Hematopoietic multipotent progenitor cell treated with erythropoietin and hydrocortisone succinate and interleukin-3 and kit ligand, for 6 days (in vitro differentiated cells): ENCODE results near the gene ANKZF1.
"Not testable (repeated sequence)": the region's sequence is repeated elsewhere in the genome, so short reads cannot be mapped to it uniquely, and the experiment has no call there.

Experiments used
- DNase-seq: peaks from one replicate; pipeline ENCODE4 v3.0.0-alpha.2; 2015

Gene ANKZF1

GRCh38 chr2:219230059-219230540 is 494 bp downstream of the ANKZF1 start:
- peak; percentile 63 for DNase-seq

- DNase-seq: no peak
These were observed 4.7 kb downstream of the ANKZF1 start for GRCh38 chr2:219234331-219234730.

- peak; percentile 55 for DNase-seq
These were observed 13.7 kb downstream of the ANKZF1 start for GRCh38 chr2:219243291-219243761.

GRCh38 chr2:219244789-219245147 is 15.2 kb downstream of the ANKZF1 start:
- no peak for DNase-seq

GRCh38 chr2:219245148-219245898 is 15.7 kb downstream of the ANKZF1 start, which contains the start of the genes GLB1L and STK16:
Gene GLB1L (minus strand): TSS chr2:219245444. CDS start chr2:219243573, 1,871 bp downstream.
Gene STK16 (plus strand): TSS chr2:219245479. CDS start chr2:219246000, 521 bp downstream.
- DNase-seq: peak; percentile 94

- DNase-seq: peak; percentile 39
These were observed 16.3 kb downstream of the ANKZF1 start for GRCh38 chr2:219245899-219246230.

- DNase-seq: no peak
These were observed 17.0 kb downstream of the ANKZF1 start for GRCh38 chr2:219246559-219246958.

GRCh38 chr2:219247678-219248642 is 18.4 kb downstream of the ANKZF1 start:
- peak; percentile 56 for DNase-seq

- DNase-seq: no peak
These were observed 19.2 kb downstream of the ANKZF1 start for GRCh38 chr2:219248845-219249202.

- DNase-seq: peak; percentile 80
These were observed 19.8 kb downstream of the ANKZF1 start for GRCh38 chr2:219249203-219249980.

- peak; percentile 53 for DNase-seq
These were observed 20.6 kb downstream of the ANKZF1 start for GRCh38 chr2:219250049-219250781.

- DNase-seq: no peak
These were observed 22.1 kb downstream of the ANKZF1 start for GRCh38 chr2:219251656-219252055.

- no peak for DNase-seq
These were observed 22.5 kb downstream of the ANKZF1 start for GRCh38 chr2:219252084-219252483.

GRCh38 chr2:219252570-219252899 is 22.9 kb downstream of the ANKZF1 start:
- DNase-seq: no peak

- peak; percentile 50 for DNase-seq
These were observed 23.5 kb downstream of the ANKZF1 start, which contains the start of gene TUBA4B for GRCh38 chr2:219252900-219253752. Gene TUBA4B (plus strand): TSS chr2:219253243. CDS start chr2:219253408, 165 bp downstream.

- DNase-seq: peak; percentile 89
These were observed 24.4 kb downstream of the ANKZF1 start, which contains the start of gene TUBA4A for GRCh38 chr2:219253753-219254589. Gene TUBA4A (minus strand): TSS chr2:219253918. CDS start chr2:219253858, 60 bp downstream.

- peak; percentile 56 for DNase-seq
These were observed 25.1 kb downstream of the ANKZF1 start for GRCh38 chr2:219254590-219255201.

GRCh38 chr2:219258942-219259341 is 29.3 kb downstream of the ANKZF1 start:
- DNase-seq: not testable (repeated sequence)
